HG03432 (cell line): ENCODE measurements around the gene ACAD8.

Source experiments
- ATAC-seq: cut with Tn5 transposase; IDR thresholded peaks from one replicate; pipeline ENCODE4 v1.9.1; 2021; ENCODE audit warnings: mild to moderate bottlenecking, moderate library complexity; ENCODE audit not compliant: unreplicated experiment

Gene ACAD8

GRCh38 chr11:134253188-134253993 is at the start of gene ACAD8, which contains the start of gene THYN1:
Gene ACAD8, plus strand, starts transcription at chr11:134253568. Its CDS starts 33 bp downstream, at chr11:134253601.
Gene THYN1, minus strand, starts transcription at chr11:134253352. Its CDS starts 470 bp downstream, at chr11:134252882.
- ATAC-seq: peak; percentile 99

- no peak for ATAC-seq
These were observed 47.6 kb upstream of the ACAD8 start for GRCh38 chr11:134205729-134206128.

DNA sequence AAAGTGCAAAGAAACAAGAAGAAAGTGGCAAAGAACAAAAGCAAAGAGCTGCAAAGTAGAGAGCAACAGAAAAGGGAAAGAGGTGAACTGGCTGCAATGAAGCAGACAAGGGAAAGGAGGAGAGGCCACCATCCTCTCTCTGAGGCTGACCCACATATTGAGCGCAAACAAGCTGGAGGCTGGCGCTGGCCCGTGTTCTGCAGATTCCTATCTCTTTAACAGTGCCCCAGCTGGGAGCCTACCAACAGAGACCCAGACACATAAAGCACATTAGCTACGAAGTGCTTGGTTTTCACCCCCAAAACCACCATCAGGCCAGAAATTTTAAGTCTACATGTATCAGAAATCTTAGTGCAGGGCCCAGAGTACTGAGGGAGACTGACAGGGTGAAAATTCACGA is 47.2 kb upstream of the ACAD8 start:
- ATAC-seq: no peak

DNA sequence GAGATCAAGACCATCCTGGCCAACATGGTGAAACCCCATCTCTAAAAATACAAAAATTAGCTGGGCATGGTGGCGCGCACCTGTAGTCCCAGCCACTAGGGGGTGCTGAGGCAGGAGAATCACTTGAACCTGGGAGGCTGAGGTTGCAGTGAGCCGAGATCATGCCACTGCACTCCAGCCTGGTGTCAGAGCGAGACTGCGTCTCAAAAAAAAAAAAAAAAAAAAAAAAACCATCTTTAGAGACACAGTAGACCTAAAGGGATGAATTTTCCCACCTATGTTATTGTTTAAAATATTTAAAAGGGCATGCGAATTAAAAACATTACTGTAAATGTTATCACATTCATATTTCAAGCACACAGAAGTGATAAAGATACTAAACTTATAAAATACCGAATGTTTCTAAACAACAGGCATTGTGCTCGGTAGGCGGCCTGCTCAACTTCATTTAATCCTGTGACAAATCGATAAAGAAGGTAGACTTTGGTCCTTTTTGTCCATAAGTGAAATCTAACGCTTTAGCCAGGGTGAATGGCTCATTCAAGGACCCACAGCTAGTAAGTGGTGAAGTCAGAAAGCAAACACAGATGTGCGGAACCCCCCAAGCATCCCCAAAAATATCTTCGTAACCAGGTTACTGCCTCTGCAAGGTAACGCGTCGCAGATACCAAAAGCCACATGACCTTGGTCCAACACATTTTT is 45.7 kb upstream of the ACAD8 start:
- ATAC-seq: no peak

DNA sequence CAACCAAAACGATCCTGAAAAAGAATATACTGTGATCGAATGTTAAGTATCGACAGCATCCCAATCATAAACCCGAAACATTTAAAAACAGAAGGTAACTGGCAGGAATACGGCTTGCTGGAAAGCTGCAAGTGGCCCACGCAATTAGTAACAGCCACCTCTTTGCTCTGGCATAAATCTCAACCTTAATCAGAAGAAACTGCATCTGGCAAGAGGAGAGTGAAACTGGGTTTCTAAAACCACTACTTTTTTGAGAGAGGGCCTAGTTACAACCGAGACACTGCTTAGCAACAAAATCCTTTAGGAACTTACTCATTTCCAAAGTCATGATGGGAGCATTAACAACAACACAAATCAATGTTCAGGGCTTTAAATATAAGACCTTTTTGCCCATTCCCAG is 37.5 kb upstream of the ACAD8 start:
- no peak for ATAC-seq

GRCh38 chr11:134216816-134217215 is 36.6 kb upstream of the ACAD8 start:
- ATAC-seq: no peak

- no peak for ATAC-seq
These were observed 30.2 kb upstream of the ACAD8 start for GRCh38 chr11:134223121-134223520.

DNA sequence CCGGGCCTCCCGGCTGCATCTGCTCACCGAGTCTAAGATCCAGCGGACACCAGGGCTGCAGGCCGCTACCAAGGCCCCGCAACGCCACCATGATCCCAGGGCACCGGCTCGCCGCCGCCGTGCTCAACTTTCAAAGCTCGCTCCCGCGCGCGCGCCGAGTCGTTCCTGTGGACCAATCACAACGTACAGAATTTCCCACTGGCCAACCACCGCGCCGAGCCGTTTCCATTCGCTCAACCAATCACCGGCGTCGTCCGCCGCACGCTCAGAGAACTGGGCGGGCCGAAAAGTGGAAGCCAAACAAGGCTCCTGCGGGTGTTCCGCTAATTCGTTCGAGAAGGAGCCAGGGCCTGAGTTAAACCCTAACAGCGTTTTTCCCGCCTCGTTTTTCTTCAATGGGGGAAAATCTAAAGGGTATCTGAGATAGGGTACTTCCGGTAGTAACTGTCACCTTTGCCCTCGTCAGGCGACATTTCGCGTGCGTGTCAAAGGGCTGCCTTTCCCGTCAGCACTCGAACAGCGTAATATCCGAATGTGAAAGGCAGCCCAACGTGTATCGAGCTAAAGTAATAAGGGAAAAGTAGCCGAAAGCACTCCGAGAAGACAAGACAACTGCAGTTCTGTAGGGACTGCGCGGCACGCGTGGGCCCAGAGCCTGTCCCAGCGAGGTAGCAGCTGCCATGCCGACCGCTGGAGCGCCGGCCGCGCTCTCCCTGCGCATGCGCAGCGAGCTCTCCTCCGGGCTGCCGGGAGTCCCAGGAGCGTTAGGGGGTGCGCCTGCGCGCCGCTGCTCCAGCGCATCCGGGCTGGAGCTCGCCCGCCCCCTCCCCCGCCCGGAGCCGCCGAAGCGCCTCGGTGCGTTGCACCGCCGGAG is 29.3 kb upstream of the ACAD8 start, which contains the start of the genes NCAPD3 and VPS26B:
TSS of gene NCAPD3 (minus strand) at position 132 of the 874 bp plus-strand sequence. CDS start at position 91, 41 bp downstream.
TSS of gene VPS26B (plus strand) at position 836 of the 874 bp plus-strand sequence. CDS start 452 bp downstream, outside the sequence.
- ATAC-seq: peak; percentile 76

DNA sequence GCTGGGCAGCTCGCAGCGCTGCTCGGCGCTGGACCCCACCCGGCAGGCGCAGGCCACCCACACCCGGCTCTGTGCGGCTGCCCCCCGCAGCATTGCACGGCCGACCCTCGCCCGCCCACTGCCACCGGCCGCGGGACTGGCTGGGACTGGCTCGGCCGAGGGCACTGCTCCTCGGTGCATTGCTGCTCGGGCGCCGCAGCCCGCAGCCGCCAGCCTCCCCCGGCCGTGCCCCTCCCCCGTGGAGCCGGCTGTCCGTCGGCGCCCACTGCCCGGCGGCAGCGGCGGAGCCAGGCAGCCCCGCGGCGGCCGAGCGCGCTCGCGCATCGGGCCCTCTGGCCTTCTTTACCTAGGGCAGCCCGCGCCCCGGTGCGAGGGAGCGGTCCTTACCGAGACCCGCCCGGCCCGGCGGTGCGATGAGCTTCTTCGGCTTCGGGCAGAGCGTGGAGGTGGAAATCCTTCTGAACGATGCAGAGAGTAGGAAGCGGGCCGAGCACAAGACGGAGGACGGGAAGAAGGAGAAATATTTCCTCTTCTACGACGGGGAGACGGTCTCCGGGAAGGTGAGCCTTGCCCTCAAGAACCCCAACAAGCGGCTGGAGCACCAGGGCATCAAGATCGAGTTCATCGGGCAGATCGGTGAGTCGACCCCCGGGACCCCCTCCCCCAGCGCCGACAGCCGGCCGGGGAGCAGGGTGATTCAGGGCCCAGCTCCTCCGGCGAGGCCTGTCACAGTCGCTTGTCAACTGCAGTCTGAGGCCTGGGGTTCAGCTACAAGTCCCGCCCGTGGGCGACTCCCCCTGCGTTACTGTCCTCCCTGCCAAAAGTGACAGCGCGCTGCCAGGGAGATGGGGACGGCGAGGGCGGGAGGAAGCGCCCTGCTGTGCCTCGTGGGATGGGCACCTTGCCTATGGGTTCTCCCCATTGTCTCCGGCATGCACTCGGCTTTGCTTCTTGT is 28.4 kb upstream of the ACAD8 start:
- peak; percentile 23 for ATAC-seq

GRCh38 chr11:134226806-134227325 is 26.5 kb upstream of the ACAD8 start:
- no peak for ATAC-seq

DNA sequence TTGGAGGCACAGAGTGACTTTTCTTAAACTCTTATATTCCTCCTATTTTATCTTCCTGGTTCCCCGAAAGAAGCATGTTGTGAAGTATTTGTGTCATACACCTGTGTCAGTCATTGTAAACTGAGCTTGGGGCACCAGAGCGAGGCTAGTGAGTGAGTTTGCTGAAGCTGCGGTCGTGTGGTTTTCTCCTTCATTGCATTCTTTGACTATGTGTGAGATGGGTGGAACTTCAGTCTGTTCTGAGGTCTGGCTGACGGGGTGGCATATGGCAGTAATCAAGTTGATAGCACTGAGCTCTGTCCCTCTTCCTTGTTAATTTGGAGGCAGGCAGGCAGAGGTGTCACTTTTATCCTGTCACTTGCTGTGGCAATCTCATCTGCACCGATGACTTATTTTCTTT is 24.7 kb upstream of the ACAD8 start:
- ATAC-seq: peak; percentile 57

DNA sequence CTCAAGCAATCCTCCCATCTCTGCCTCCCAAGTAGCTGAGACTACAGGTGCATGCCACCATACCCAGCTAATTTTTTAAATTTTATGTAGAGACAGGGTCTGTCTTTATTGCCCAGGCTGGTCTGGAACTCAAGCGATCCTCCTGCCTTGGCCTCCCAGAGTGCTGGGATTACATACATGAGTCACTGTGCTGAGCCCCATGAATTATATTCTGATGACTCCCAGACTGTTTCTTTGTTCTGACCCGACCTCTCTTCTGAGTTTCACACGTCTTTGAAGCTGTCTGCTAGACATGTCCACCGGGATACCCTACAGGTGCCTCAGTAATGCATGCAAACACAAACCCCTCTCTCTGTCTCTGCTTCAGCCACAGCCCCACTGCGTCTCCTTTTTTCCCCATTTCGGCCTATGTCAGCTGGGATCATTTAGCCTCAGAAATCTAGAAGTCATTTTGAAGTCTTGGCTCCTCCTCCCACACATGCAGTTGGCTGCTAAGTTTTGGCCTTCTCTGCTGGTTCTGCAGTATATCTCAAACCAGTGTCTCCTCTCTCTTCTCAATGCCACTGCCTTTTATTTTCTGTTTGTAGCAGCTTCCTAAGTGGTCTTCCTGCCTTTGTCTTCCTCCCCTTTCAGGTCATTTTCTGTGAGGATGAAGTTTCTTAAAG is 24.1 kb upstream of the ACAD8 start:
- ATAC-seq: no peak

- no peak for ATAC-seq
These were observed 23.0 kb upstream of the ACAD8 start for GRCh38 chr11:134230339-134230738.

DNA sequence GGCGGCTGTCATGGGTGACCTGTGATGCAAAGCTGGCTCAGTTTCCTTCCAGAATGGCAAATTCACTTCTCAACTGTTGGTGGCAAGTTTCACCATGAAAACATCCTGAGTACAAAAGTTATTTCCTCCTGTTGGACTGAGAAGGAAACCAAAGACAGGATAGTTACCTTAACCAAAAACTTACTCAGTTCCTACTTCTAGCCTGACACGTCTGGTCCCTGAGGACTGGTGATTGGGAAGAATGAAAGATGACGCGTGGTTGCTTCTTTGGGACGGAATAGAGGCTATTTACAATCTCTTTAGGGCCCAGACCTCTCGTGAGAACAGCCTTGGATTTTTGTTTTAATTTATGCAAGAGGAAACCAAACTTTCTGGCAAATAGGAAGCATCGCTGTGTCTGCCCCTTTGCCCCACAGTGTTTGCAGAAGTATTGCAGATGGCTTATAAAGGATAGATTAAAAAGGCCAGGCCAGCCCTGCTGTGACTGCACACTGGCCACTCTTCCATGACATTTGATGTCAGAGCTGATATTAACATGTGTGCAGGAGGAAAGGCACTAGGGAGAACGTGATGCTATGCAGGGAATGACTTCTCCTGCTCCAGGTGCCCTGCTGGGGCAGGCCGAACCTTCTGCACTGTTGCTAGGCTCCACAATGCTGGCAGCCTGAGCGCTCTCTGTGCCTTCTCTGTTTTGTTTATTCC is 21.3 kb upstream of the ACAD8 start:
- no peak for ATAC-seq

GRCh38 chr11:134233729-134234179 is 19.6 kb upstream of the ACAD8 start:
- no peak for ATAC-seq

- ATAC-seq: no peak
These were observed 18.0 kb upstream of the ACAD8 start for GRCh38 chr11:134235399-134235798.

GRCh38 chr11:134236834-134237556 is 16.4 kb upstream of the ACAD8 start:
- ATAC-seq: no peak

DNA sequence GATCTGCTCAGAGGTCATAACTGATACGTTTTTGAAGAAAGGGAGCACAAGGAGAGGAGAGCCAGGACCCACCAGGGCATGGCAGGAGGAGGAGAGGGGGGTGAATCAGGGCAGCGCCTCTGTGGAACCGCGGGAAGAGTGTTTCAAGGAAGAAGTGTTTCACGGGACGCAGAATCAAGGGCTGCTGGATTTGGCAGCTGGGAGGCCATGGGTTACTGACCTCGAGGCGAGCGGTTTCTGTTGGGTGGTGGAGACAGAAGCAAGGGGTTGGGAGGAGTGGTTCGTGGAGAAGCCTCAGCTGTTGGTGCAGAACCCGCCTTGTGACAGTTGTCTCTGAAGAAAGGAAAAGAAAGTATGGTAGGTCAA is 15.8 kb upstream of the ACAD8 start:
- ATAC-seq: no peak
